CD4-positive, alpha-beta T cell treated with Interleukin-6 at 100 ng/mL for 8 hours (primary cell): ENCODE results near the gene ELL.
A peak's percentile ranks its signal among the peaks of the same experiment; 100 is the strongest.
"Not testable (repeated sequence)": the region's sequence is repeated elsewhere in the genome, so short reads cannot be mapped to it uniquely, and the experiment has no call there.

Source experiments
- DNase-seq: peaks from one replicate; pipeline ENCODE4 v3.0.0-alpha.2; 2020; ENCODE audit warnings: mixed read lengths, low spot score

The ELL gene

GRCh38 chr19:18521692-18522123, at the start of gene ELL:
TSS of gene ELL (minus strand) at chr19:18522070. CDS start at chr19:18522055, 15 bp downstream.
- DNase-seq, result no peak

DNA sequence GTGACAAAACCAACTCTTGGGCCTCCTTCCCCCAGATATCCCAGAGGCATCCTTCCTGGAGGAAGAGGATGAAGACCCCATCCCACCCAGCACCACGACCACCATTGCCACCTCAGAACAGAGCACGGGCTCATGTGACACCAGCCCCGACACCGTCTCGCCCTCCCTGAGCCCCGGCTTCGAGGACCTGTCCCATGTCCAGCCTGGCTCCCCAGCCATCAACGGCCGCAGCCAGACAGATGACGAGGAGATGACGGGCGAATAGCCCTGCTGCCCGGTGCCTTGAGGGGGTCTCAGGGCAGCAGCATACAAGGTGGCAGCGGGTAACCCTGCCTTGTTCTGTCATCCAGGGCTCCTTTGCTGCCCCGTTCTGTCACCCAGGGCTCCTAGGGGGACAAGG, 46.5 kb upstream of the ELL start:
- DNase-seq, result no peak

- no peak for DNase-seq
Measured at GRCh38 chr19:18566953-18567352, 45.1 kb upstream of the ELL start.

DNA sequence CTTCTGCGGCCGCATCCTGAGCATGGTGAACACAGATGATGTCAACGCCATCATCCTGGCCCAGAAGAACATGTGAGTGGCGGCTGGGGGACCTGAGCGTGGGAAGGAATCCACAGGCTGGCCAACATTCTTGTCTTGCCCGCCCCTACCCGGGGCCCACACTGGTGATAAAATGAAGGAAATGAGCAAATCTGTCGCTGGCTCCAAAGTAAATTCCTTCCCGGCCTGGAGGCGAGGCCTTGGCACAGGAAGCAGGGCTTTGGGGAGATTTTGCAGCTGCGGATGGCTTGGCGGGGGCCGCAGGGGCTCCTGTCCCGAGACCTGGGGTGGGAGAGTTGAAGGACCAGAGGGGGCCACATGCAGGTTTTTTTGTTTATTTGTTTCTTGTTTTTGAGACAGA, 40.2 kb upstream of the ELL start:
- no peak for DNase-seq

DNA sequence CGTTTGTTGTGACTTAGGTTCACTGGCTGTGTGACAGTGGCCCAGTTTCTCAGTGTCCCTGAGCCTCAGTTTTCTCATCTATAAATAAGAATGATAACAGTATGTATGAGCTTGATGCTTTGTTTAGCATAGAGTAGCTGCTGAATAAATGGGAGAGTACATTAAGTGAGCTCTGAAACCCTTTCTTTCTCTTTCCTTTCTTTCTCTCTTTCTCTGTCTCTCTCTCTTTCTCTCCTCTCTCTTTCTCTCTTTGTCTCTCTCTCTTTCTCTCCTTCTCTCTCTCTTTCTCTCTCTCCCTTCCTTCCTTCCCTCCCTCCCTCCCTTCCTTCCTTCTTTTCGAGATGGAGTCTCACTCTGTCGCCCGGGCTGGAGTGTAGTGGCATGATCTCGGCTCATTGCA, 37.8 kb upstream of the ELL start:
- DNase-seq, result no peak

DNA sequence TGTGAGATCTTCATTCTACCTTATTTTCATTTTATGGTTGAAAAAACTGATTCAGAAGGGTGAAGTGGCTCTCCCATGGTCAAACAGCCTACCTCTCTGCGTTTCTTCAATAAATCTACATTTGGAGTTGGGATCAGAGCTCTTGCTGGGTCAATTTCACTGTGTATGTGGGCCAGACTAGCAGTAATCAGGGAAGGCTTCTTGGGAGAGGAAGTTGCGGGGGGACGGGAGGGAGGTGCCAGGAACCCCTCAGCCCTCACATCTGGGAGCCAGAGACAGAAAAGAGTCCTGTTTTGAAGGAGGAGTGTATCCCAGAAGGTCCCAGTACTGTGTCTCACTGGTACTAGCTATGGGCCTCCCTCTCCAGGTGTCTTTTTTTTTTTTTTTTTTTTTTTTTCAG, 36.7 kb upstream of the ELL start:
- DNase-seq, result no peak

DNA sequence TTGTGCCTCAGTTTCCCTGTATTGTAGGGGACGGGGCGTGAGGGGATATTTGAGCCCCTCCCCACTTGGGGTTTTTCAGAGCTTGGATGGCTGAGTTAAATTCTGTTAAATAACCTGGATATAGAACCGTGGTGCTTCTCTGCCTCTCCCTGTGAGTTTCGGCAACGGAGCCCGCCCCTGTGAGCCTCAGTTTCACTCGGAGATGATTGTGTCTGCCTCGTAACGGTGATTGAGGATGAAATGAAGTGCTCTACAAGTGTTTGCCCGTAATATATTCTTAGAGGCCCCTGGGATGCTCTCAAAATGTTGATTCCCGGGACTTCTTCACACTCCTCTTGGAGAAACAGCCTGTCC, 36.3 kb upstream of the ELL start:
- no peak for DNase-seq

- peak; percentile 99 for DNase-seq
Measured at GRCh38 chr19:18557411-18558201, 35.7 kb upstream of the ELL start, which contains the start of gene KXD1. TSS of gene KXD1 (plus strand) at chr19:18557870. CDS start at chr19:18562057, 4,187 bp downstream.

GRCh38 chr19:18551631-18552030, 29.8 kb upstream of the ELL start:
- no peak for DNase-seq

DNA sequence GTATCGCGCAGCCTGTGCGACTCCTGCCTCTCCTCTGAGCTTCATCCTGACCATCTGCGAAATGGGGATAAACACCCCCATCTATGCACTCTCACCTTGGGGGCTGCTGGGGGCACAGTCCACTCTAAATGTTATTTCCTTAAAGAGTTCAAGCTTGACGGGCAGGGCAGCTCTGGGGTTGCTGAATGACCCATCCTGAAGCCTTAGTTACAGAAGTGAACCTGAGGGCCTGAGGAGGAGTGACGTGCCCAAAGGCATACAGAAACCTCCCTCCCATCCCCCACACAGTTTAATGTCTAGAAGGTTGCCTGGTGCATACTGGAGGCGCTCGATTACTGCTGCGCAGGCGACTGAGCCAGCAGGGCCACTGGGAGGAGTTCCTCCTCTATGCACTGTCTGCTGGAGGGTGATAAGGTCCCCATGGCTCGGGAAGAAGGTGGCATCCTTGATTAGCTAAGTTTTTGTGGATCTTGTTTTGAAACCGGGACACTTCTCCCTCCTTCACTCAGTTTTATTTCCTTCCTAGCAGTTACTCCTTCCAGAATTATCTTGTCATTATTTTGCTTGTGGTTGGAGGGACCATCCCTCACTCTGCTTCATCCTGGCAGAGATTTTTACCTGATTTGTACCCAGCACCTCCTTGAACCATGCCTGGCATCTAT, 22.1 kb upstream of the ELL start:
- DNase-seq, result peak; percentile 87

DNA sequence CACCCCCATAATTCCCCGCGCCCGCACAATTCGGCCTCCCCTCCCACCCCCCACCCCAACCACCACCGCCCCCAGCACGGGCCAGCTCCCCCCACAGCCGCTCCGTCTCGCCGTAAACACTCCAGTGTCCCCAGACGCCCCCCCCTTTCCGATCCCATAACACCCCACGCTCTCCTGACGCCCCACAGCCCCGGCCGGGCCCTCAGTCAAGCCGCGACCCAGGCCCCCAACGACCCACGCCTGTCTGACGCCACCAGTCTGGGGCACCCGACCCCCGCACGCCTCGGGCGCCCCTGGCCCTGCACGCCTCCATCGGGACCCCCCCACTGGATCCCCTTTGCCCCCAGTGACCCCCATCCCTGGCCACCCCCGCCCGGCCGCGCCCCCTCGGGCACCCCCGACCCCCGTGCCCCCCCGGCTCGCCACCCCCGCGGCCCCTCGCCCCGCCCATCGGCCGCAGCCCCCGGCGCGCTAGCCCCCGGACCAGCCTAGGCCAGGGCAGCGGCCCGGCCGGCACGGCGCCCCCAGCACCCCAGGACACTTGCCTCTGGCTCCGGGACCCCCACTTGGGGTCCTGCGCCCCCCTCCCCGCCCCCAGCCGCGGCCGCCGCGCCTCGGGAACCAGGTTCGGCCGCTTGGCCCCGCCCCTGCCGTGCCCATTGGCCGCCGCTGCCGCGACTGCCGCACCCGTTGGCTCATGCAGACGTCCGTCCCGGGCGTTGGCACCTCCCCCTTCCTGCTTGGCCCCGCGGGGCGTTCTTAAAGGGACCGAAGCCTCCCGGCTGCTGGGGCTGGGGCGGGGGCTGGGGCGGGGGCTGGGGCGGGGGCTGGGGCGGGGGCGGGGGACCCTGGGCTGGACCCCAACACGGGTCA, 21.3 kb upstream of the ELL start, which contains the start of gene FKBP8:
Gene FKBP8, minus strand, starts transcription at position 633 of the 873 bp plus-strand sequence. CDS start 1,603 bp downstream, outside the sequence.
- peak; percentile 92 for DNase-seq

- DNase-seq, result no peak
Measured at GRCh38 chr19:18541992-18542940, 20.4 kb upstream of the ELL start.

DNA sequence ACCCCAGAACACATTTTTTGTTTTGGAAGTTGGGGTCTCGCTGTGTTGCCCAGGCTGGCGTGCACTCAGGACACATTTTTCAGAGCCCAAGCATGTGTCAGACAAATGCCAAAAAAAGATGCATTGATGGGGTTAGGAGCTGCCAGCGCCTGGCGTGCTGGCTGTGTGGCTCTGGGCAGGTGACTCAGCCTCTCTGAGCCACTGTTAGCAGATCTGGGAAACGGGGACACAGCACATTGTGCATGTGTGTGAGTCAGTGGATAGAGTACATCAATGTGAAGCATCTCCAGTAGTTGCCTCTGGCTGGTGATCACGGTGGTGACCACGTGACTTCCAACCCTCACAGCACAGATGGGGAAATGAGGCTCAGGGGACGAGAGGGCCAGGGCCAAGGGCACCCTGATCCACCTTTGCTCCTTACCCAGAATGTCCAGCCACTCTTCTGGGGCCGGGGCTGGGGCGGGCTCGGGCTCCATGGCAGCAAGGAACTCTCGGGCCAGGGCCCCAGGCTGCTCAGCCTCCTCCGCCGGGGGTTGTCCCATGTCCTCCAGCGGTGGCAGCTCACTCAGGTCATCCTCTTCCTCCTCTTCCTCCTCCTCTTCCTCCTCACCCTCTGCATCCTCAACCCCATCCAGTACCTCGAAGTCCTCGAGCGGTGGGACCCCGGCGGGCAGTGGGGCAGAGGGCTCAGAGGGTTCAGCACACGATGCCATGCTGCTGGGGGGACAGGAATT, 19.6 kb upstream of the ELL start:
- DNase-seq, result no peak

GRCh38 chr19:18540200-18540599, 18.3 kb upstream of the ELL start:
- not testable (repeated sequence) for DNase-seq

DNA sequence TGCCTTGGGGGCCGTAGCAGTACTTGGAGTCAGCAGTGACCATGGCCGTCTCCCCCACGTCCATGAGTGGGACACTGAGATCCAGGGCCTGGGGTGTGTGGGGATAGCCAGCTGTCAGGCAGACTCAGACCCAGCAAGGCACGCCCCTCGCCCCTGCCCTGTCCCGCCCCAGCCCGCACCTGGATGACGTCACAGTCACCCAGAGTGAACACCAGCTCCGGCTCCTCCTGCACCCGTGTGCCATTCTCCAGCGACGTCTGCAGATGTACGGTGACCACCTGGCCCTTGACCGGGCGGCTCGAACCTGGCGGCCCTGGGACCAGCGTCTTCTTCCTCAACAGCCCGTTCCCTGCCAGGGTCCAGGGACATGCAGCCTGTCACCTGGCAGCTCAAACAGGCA, 17.5 kb upstream of the ELL start:
- DNase-seq, result no peak

GRCh38 chr19:18538115-18538514, 16.2 kb upstream of the ELL start:
- no peak for DNase-seq

DNA sequence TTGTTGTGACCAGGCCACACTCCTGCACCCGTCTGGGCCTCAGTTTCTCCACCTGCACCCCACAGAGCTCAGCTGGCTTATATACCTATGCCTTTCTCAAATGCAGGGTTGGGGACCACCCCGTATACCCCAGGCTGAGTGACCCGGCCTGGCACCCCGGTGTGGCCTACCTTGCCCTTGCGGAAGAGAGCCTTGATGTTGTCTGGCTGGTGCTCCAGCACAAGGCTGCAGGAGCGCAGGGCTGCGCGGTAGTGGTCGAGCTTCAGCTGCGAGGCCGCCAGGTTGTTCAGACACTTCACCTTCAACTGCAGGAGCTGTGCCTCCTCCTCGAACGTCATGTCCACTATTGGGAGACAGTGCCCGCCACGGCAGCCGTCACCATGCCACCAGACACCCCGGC, 15.6 kb upstream of the ELL start:
- no peak for DNase-seq

GRCh38 chr19:18536475-18536874, 14.6 kb upstream of the ELL start:
- no peak for DNase-seq

DNA sequence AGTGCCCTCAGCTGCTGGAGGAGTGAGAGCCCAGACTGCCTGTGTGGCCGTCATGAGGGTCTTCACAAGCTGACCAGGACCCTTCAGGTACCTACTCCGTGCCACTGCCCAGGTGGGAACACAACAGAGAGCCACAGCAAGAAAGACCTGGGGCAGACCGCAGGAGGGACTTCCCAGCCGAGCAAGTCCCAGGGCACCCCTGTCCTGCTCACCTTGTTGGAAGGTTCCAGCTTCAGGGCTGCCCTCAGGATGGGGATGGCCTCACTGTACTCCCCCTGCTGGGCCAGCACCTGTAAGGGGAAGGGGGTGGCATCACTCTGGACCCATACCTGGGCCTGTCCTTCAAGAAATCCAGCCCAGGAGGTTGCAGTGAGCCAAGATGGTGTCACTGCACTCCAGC, 11.2 kb upstream of the ELL start:
- no peak for DNase-seq

GRCh38 chr19:18532168-18532890, 10.5 kb upstream of the ELL start:
- no peak for DNase-seq
